HFFc6 (cell line): ENCODE results near the gene CFAP92. TPM values are rescaled to one million over a fixed set of nuclear protein-coding genes. Genes with fewer than 3 reads are reported as not detected.
A peak's percentile ranks its signal among the peaks of the same experiment; 100 is the strongest.

Source experiments
- DNase-seq: peaks from one replicate; pipeline ENCODE4 v3.0.0-alpha.2; 2018
- H3K27ac Mint-ChIP-seq: 2 replicates; pipeline ENCODE4 v1.8.0; 2020; ENCODE audit warnings: mild to moderate bottlenecking, mixed read lengths
- H3K27me3 Mint-ChIP-seq: 2 replicates; pipeline ENCODE4 v1.8.0; 2021; ENCODE audit warnings: mild to moderate bottlenecking, moderate library complexity, mixed read lengths; ENCODE audit not compliant: insufficient read depth
- H3K36me3 Mint-ChIP-seq: 2 replicates; pipeline ENCODE4 v1.8.0; 2021; ENCODE audit warnings: low read depth, mixed read lengths
- H3K4me1 Mint-ChIP-seq: 2 replicates; pipeline ENCODE4 v1.8.0; 2020; ENCODE audit warnings: low read depth, mixed read lengths
- H3K4me3 Mint-ChIP-seq: 2 replicates; pipeline ENCODE4 v1.8.0; 2020; ENCODE audit warnings: mild to moderate bottlenecking, moderate library complexity, mixed read lengths
- H3K9me3 Mint-ChIP-seq: 2 replicates; pipeline ENCODE4 v1.8.0; 2020; ENCODE audit warnings: mild to moderate bottlenecking, mixed read lengths
- CTCF ChIP-seq: fragments of 200-600 bp; sonication (generic); IDR thresholded peaks from 2 replicates; pipeline ENCODE4 v1.5.0; 2021; ENCODE audit warnings: antibody characterized with exemption, mild to moderate bottlenecking
- long read RNA-seq: library from polyadenylated mRNA; unstranded; transcript quantifications from one replicate; pipeline ENCODE4 v2.0.0, GENCODE V29; 2019
- total RNA-seq, 6 experiments: library from RNA; stranded (reverse); fragmentation: NEBNext Ultra II Directional; extraction: Animal tissue kit (Norgen Biotek cat#: 25700); gene quantifications; 2 replicates in 1 of 6; 3 replicates in 5 of 6; pipeline ENCODE4 v1.2.3, GENCODE V29; 2021

CFAP92 gene
- not detected for total RNA-seq
- long read RNA-seq, partial matches to known transcripts: 0 of 1 reads
- long read RNA-seq, other reads (novel, unspliced or antisense): 1 of 1 reads

GRCh38 chr3:128993461-128994172 is at the start of gene CFAP92:
TSS of gene CFAP92 (minus strand) at chr3:128994076. CDS start at chr3:128993304, 772 bp downstream.
- no peak within 1 kb of the TSS; the same call in 1 of the 2 replicates for H3K27ac Mint-ChIP-seq
- H3K4me1 Mint-ChIP-seq: peaks cover 6% of the 10 kb centered on the region

DNA sequence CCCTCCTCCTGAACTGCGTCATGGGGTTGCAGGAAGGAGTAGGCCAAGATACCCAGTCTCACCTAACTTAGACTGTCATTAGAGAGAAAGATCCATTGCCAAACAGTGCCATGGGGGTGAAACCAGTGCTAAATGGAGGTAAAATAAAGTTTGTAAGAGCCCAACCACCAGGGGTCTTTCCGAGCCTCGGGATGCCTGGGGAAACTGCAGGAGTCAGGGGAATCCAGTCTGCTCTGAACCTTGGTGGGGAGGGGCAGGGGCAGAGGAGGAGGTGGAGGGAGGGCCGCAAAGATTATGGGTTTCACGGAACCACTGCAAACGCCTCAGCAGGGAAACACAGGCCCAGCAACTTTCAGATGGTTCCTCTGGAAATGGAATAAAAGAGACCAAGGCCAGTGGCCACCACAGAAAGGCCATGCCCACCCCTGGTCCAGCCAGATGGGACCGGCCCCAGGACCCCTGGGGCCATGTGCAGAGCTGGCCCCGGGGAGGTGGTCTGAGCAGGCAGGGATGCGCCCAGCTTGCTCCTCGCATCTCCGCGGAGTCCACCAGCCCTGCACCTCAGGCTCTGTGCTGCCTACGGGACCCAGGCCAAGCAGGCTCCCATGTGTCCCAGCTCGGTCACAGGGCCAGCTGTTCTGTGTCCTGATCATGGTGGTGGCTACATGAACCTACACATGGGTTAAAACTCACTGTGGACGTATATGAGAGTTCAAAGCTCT is 46.9 kb upstream of the CFAP92 start:
- DNase-seq: no peak
- H3K36me3 Mint-ChIP-seq: peaks cover 9% of the 10 kb centered on the region; the same call in 1 of the 2 replicates
- peaks cover 49% of the 10 kb centered on the region for H3K27me3 Mint-ChIP-seq

More at GRCh38 chr3:128993461-128994172, at the start of gene CFAP92:
- peaks cover 38% of the 10 kb centered on the region for H3K27me3 Mint-ChIP-seq
- H3K36me3 Mint-ChIP-seq: no peaks in the 10 kb centered on the region
- peak; percentile 29 for DNase-seq
- H3K9me3 Mint-ChIP-seq: no peaks in the 10 kb centered on the region
- TF ChIP-seq CTCF: no peak
- H3K4me3 Mint-ChIP-seq: peak within 1 kb of the TSS; percentile 57

DNA sequence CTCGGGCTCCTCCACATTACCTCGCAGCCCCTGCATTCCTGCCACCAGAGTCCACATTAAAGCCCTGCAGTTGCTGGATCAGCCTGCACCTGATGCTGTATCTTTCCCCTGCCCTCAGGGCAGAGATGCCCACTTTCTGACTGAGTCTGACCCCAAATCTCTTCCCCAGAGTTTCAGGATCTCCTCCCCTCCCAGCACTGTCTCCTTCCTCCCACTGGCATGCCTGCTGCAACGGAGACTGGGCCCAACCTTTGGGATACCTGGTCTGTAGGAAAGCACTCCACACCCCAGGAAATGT is 46.1 kb upstream of the CFAP92 start:
- Mint-ChIP-seq H3K9me3 (peaks cover 7% of the 10 kb centered on the region), H3K27ac (no peak overlapping the region), H3K4me1 (no peaks in the 10 kb centered on the region), H3K27me3 (peaks cover 45% of the 10 kb centered on the region), H3K4me3 (no peak overlapping the region), H3K36me3 (peaks cover 9% of the 10 kb centered on the region; the same call in 1 of the 2 replicates)
- DNase-seq: no peak
- 0 out of 2 replicates have a peak, but pooled peaks have one; percentile 9 for TF ChIP-seq CTCF

More for the DNA sequence above, 46.9 kb upstream of the CFAP92 start:
- Mint-ChIP-seq H3K9me3 (peaks cover 7% of the 10 kb centered on the region), H3K27ac (no peak overlapping the region), H3K4me3 (no peak overlapping the region), H3K4me1 (no peaks in the 10 kb centered on the region)
- no peak for TF ChIP-seq CTCF

DNA sequence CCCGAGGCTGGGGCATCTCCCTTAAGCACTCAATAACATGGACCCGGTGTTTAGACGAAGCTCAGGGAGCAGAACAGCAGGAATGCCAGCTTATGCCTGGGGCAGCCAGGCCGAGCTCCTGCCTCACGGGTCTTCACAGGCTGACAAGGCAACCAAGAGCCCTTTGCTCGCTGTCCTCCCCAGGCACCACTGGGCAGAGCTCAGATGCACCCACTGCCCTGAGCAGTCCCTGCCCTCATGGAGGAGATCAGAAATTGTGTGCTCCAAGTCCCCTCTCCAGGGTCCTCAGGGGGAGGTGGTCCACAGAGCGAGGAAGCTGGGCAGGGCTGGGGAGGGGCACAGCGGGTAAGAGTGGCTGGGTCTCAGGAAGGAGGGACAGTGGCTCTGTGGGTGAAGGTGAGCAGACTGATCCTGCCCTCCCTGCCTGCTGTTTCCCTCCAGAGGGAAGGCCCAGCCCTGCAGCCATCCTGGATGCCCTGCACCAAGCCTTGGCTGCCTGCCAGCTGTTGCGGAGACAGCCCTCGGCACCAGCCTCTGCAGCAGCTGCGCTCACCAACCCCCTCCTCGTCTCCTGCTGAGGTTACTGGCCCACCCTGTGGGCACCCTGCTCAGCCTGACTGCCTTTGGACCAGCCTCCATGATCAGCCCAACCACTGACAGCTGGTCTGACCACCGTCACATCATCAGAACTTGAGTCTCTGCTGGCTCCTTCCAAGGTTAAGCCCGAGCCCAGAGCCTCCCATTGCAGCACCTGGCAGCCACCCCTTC is 45.6 kb upstream of the CFAP92 start:
- no peak overlapping the region for H3K27ac Mint-ChIP-seq
- no peaks in the 10 kb centered on the region for H3K4me1 Mint-ChIP-seq
- no peak for DNase-seq
- no peak for TF ChIP-seq CTCF
- peaks cover 7% of the 10 kb centered on the region for H3K9me3 Mint-ChIP-seq
- peaks cover 40% of the 10 kb centered on the region for H3K27me3 Mint-ChIP-seq
- H3K36me3 Mint-ChIP-seq: peaks cover 4% of the 10 kb centered on the region; the same call in 1 of the 2 replicates
- no peak overlapping the region for H3K4me3 Mint-ChIP-seq

- Mint-ChIP-seq H3K27ac (no peak overlapping the region), H3K9me3 (no peaks in the 10 kb centered on the region), H3K36me3 (no peaks in the 10 kb centered on the region), H3K4me1 (no peaks in the 10 kb centered on the region), H3K27me3 (peaks cover 34% of the 10 kb centered on the region), H3K4me3 (no peak overlapping the region)
- no peak for TF ChIP-seq CTCF
- no peak for DNase-seq
These were observed 44.4 kb upstream of the CFAP92 start for GRCh38 chr3:129038121-129038855.
